Stimulated activated naive CD8-positive, alpha-beta T cell treated with anti-CD3 and anti-CD28 coated beads, Interleukin-15, amount 100 ng/mL, for 72 hours (primary cell): Measurements from ENCODE around the gene TM2D3.
"Not testable (repeated sequence)": the region's sequence is repeated elsewhere in the genome, so short reads cannot be mapped to it uniquely, and the experiment has no call there.

Experiments used
- ATAC-seq: fragments of 150-1000 bp; cut with Tn5 transposase; 2 replicates; pipeline ENCODE4 v1.10.0; 2021; ENCODE audit warnings: mild to moderate bottlenecking, moderate library complexity
- DNase-seq, 2 donors: peaks; one replicate each; pipeline ENCODE4 v3.0.0; 2021 to 2022
- H3K27ac Mint-ChIP-seq, 2 donors: one replicate each; pipeline ENCODE4 v1.8.0; 2022; ENCODE audit warnings: mild to moderate bottlenecking in 2 of 2, mixed read lengths in 2 of 2, moderate library complexity in 2 of 2
- H3K27me3 Mint-ChIP-seq: one replicate; pipeline ENCODE4 v1.8.0; 2022; ENCODE audit warnings: mixed read lengths
- H3K4me1 Mint-ChIP-seq: one replicate; pipeline ENCODE4 v1.8.0; 2022; ENCODE audit warnings: mild to moderate bottlenecking, mixed read lengths
- H3K4me3 Mint-ChIP-seq, 2 donors: one replicate each; pipeline ENCODE4 v1.8.0; 2022; ENCODE audit warnings: mild to moderate bottlenecking in 2 of 2, mixed read lengths in 2 of 2, moderate library complexity in 1 of 2
- H3K9me3 Mint-ChIP-seq, 2 donors: one replicate each; pipeline ENCODE4 v1.8.0; 2022; ENCODE audit warnings: mixed read lengths in 2 of 2

TM2D3 gene

DNA sequence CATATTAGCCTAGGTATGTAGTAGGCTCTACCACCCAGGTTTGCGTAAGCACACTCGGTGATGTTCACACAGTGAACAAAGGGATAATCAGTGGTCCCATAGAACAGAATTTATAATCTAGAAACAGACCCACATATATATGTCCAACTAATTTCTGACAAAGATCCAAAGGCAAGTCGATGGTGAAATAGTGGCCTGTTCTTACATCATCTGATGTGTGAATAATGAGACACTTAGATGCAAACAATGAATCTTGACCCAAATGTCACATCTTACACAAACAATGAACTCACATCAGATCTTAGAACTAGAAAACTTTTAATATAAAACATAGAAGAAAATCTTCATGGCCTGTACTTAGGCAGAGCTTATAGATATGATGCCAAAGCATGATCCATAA, 17.6 kb upstream of the TM2D3 start:
- no peak overlapping the region for H3K27ac Mint-ChIP-seq

DNA sequence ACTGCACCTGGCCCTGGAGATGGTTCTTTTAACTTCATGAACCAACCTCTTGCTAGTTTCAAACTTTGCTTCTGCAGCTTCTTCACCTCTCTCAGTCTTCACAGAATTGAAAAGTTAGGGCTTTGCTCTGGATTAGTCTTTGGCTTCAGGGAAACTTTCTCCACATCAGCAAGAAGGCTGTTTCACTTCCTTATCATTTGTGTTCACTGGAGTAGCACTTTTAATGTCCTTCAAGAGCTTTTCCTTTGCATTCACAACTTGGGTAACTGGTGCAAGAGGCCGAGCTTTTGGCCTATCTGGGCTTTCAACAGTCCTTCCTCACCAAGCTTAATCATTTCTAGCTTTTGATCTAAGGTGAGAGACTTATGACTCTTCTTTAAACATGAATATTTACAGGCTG, 15.7 kb upstream of the TM2D3 start:
- no peaks in the 10 kb centered on the region for H3K4me1 Mint-ChIP-seq
- no peaks in the 10 kb centered on the region for H3K27me3 Mint-ChIP-seq
- DNase-seq (no peak), ATAC-seq (no peak)
- H3K27ac Mint-ChIP-seq: peak overlapping the region in 1 of 2 donors; percentile 11
- no peaks in the 10 kb centered on the region for H3K9me3 Mint-ChIP-seq
- H3K4me3 Mint-ChIP-seq: no peak overlapping the region

More for the DNA sequence above, 17.6 kb upstream of the TM2D3 start:
- no peaks in the 10 kb centered on the region for H3K9me3 Mint-ChIP-seq
- H3K27me3 Mint-ChIP-seq: no peaks in the 10 kb centered on the region
- ATAC-seq (no peak), DNase-seq (no peak)
- H3K4me3 Mint-ChIP-seq: no peak overlapping the region
- peaks cover 13% of the 10 kb centered on the region for H3K4me1 Mint-ChIP-seq

DNA sequence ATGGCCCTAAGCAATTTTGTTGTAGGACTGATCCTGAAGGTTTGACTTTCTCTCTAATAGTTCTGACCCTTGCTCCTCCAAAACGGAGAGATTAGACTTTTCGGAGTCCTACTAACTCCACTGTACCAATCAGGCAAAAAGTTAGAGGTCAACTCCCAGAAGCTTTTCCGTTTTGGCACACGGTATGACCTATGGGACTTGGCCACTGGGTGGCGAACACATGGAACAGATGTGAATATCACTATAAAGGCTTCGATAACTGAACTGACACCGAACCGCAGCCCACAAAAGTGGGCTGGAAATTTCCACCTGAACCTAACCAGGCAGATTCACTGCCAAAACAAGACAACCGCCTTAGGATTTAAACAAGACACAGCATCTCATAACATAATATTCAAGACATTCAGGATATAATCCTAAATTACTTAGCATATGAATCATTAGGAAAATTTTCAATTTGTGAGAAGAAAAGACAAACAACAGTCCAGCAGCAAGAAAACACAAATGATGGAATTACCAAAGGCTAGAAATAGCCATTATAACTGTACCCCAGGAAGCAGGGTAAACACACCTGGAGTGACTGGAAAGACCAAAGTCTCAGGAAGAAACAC, 12.2 kb upstream of the TM2D3 start:
- Mint-ChIP-seq H3K27me3 (no peaks in the 10 kb centered on the region), H3K27ac (peak overlapping the region in 1 of 2 donors; percentile 41), H3K4me1 (no peaks in the 10 kb centered on the region), H3K4me3 (no peak overlapping the region), H3K9me3 (no peaks in the 10 kb centered on the region)
- ATAC-seq (no peak), DNase-seq (no peak)

DNA sequence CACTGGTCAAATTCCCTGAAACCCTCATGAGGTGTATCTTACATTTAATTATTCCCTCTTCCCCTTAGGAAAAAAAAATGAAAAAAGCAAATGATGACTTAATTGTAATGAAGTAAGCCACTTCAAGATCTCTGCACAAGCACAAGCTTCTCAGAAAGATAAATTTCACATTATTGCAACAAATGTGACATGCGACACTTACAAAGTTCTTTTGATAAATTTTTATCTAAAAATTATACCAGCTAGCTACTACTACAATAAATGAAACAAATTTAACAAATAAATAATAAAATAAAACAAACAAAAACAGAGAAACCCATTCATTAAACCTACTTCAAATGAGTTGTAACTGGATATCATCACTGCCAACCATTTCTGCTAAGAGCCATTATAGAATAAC, 10.0 kb upstream of the TM2D3 start:
- H3K4me3 Mint-ChIP-seq: no peak overlapping the region

DNA sequence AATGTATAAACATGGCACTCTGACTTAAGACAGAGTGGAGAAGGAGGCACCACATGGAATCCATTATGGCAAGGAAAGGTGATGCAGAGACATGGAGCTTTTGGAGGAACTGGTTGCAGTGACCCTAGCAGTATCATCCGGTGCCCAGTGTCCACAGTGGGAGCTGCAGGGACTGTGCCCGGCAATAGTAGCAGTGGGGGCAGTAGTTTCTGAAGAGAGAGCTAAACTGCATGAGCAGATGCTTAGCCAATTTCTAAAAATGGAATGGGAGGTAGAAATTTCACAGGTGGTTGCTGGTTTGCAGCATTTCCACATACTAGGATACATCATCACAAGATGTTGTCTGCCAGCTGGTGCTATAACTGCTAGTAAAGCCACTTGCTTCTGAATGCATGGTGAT, 7.8 kb upstream of the TM2D3 start:
- H3K27ac Mint-ChIP-seq: no peak overlapping the region
- no peak for ATAC-seq
- H3K4me1 Mint-ChIP-seq: peaks cover under 1% of the 10 kb centered on the region

More for the DNA sequence above, 10.0 kb upstream of the TM2D3 start:
- no peak for ATAC-seq
- no peak for DNase-seq
- no peaks in the 10 kb centered on the region for H3K9me3 Mint-ChIP-seq
- no peaks in the 10 kb centered on the region for H3K27me3 Mint-ChIP-seq
- no peak overlapping the region for H3K27ac Mint-ChIP-seq
- H3K4me1 Mint-ChIP-seq: no peaks in the 10 kb centered on the region

DNA sequence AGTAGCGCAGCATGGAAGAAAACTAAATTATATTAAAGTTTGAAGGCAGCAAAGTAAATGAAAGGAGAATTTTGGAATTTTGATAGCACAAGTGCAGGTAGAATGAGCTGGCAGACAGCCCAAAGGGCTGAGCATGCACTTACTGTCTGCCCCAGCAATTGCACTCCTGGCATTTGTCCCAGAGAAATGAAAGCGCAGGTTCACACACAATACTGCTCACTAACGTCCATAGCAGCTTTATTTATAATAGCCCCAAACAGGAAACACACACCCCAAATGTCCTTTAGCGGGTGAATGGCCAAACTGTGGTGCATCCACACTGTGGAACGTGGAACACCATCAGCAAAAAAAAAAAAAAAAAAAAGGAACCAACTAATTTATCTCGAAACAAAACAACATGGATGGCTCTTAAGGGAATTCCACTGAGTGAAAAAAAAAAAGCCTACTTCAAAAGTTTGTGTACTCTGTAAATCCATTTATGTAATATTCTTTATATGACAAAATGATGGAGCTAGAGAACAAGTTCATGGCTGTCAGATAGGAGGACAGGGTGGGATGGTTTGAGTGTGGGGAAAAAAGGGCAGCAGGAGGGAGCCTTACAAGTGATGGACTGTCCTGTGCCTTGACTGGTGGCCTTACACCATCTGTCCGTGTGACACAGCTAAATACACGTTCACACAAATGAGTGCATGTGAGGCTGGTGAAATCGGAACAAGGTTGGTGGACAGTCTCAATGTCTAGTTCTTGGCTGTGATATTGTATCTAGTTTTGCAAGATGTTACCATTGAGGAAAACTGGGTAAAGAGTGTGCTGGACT, 6.0 kb upstream of the TM2D3 start:
- H3K4me1 Mint-ChIP-seq: peaks cover 16% of the 10 kb centered on the region
- DNase-seq (no peak), ATAC-seq (no peak)
- H3K27ac Mint-ChIP-seq: no peak overlapping the region
- no peak overlapping the region for H3K4me3 Mint-ChIP-seq
- no peaks in the 10 kb centered on the region for H3K27me3 Mint-ChIP-seq
- H3K9me3 Mint-ChIP-seq: no peaks in the 10 kb centered on the region

More for the DNA sequence above, 7.8 kb upstream of the TM2D3 start:
- Mint-ChIP-seq H3K4me3 (no peak overlapping the region), H3K9me3 (no peaks in the 10 kb centered on the region), H3K27me3 (no peaks in the 10 kb centered on the region)
- DNase-seq: no peak

DNA sequence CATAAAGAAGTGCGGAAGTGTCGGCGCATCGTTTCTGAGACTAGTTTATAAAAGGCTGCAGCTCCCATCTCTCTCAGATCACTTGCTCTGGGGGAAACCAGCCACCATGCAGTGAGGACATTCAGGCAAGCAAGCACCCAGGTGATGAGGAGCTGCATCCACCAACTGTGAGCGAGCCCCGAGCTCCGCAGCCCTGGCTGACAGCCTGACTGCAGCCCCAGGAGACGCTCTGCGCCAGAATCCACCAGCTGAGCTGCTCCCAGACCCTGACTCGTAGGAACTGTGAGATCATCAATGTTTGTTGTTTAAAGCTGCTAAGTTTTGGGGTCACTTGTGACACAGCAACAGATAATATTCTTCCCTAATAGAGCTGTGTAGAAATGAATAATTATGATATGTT, 5.0 kb upstream of the TM2D3 start:
- ATAC-seq (no peak), DNase-seq (no peak)
- Mint-ChIP-seq H3K27ac (no peak overlapping the region), H3K27me3 (no peaks in the 10 kb centered on the region), H3K9me3 (no peaks in the 10 kb centered on the region), H3K4me1 (peaks cover 16% of the 10 kb centered on the region), H3K4me3 (no peak overlapping the region)

DNA sequence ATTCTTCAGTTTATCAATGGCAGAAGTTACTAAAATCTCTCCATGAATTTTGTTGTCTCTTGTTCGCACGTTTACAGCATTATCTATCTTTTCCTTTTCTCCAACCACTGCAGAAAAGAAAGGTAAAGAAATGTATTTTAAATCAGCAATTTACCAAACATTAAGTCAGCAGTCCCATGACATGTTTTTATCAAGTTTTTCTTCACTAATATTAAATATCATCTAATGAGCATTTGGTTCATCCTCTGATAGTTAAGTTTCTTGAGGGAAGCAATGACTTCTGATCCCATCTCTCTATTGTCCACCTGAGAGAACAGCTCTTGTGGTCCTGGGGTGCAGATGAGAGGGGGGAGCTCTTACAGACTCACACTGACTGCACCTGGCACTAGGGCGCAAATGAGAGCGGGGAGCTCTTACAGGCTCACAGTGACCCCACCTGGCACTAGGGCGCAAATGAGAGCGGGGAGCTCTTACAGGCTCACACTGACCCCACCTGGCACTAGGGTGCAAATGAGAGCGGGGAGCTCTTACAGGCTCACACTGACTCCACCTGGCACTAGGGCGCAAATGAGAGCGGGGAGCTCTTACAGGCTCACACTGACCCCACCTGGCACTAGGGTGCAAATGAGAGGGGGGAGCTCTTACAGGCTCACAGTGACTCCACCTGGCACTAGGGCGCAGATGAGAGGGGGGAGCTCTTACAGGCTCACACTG, 2.6 kb upstream of the TM2D3 start:
- H3K4me1 Mint-ChIP-seq: peaks cover 33% of the 10 kb centered on the region
- peak in 1 of 2 donors; percentile 39 for DNase-seq
- ATAC-seq, H3K27me3 Mint-ChIP-seq, H3K9me3 Mint-ChIP-seq, H3K27ac Mint-ChIP-seq, H3K4me3 Mint-ChIP-seq: not testable (repeated sequence)

DNA sequence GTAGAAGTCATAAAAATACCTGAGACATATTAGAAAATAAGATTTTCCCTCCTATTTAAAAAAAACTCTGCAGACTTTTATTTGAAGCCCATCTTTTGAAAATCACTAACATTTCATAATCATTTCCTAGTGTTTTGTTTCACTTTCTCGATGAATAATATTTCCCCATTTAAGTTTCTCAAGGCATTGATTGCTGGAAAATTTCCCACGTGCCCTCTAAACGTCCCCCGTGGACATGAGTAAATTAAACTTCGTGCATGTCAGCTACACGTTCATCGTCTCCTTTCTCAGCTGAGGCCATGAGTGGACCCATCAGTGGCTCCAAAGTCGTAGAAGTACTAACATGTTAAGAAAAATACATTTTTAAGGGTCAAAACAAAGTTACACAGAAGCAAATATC, 2.0 kb upstream of the TM2D3 start:
- Mint-ChIP-seq H3K27ac (no peak overlapping the region), H3K27me3 (no peaks in the 10 kb centered on the region), H3K4me1 (peaks cover 39% of the 10 kb centered on the region), H3K9me3 (no peaks in the 10 kb centered on the region), H3K4me3 (peak overlapping the region in 1 of 2 donors; percentile 21)
- DNase-seq (no peak), ATAC-seq (no peak)

DNA sequence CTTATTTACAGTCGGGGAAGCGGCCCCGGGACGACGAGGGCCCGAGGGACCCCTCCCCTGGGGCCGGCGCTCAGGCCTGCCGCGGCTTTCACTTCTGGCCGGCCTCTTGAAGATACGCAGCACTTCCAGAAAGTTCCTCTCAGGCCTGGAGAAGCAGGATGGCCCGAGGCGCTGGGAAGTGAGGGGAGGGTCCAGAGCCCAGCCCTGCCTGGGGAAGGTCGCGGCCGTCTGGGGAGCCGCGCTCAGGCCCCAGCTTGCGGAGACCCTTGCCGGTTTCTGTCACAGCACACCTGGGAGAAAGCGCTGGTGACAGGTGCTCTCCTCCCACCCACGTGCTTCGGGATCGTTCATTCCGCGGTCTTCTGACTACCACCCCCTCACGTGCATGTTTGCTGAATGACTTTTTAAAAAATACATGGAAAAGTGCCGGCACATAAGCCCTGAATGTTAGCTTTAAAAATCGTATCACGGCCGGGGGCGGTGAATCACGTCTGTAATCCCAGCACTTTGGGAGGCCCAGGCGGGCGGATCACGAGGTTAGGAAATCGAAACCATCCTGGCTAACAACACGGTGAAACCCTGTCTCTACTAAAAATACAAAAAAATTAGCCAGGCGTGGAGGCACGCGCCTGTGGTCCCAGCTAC, 727 bp upstream of the TM2D3 start:
- H3K27ac Mint-ChIP-seq: peak overlapping the region; percentile 97 to 98
- no peaks in the 10 kb centered on the region for H3K9me3 Mint-ChIP-seq
- DNase-seq: no peak
- peak overlapping the region; percentile 95 to 98 for H3K4me3 Mint-ChIP-seq
- no peaks in the 10 kb centered on the region for H3K27me3 Mint-ChIP-seq
- H3K4me1 Mint-ChIP-seq: peaks cover 48% of the 10 kb centered on the region
- no peak for ATAC-seq

DNA sequence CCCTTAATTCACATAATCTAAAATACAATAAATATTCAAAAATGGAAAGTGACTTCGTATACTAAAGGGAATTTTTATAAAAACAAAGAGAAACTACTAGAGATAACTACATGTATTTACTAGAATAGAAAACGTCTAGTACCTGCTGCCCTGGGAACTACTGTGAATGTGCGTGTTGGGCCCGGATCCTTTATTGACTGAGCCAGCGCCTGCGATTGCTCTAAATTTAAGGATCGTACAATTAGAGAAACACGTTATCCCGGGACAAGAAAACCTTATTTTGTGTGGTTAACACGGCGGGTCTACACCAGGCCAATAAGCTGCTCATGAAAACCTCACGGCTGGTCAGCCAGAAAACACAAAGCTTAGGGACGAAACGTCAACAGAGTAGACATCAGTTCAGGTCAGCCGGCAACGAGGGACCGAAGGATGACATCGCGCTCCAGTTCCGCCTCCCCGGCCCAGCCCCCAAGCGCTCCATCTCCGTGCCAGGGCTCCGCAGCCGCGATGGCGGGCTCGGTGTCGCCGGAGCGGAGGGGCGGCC, 555 bp downstream of the TM2D3 start:
- peaks cover 48% of the 10 kb centered on the region for H3K4me1 Mint-ChIP-seq
- no peak for DNase-seq
- ATAC-seq: peak; percentile 70
- peak overlapping the region; percentile 95 to 98 for H3K4me3 Mint-ChIP-seq
- peak overlapping the region; percentile 97 to 98 for H3K27ac Mint-ChIP-seq
- no peaks in the 10 kb centered on the region for H3K27me3 Mint-ChIP-seq
- H3K9me3 Mint-ChIP-seq: no peaks in the 10 kb centered on the region

DNA sequence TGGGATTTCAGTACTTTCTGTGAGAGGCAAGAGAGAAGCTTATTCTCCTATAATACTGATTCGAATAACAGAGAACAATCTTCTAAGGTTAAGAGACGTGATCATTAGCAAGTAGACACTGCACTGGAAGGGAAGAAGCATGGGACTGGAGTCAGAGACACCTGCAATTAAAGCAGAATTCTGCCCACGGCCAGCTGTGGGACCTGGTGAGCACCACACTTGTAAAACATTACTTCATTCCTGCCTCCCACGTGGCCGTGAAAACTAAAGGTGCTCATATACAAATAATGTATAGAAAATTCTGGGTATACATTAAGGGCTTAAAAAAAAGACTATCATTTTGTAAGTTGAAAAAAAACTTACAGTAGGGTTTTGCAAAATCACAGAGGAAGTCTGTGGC, 2.0 kb downstream of the TM2D3 start:
- Mint-ChIP-seq H3K27ac (peak overlapping the region in 1 of 2 donors; percentile 27), H3K27me3 (no peaks in the 10 kb centered on the region), H3K4me1 (peaks cover 48% of the 10 kb centered on the region), H3K9me3 (no peaks in the 10 kb centered on the region), H3K4me3 (peak overlapping the region; percentile 95 to 98)
- no peak for ATAC-seq
- DNase-seq: no peak

DNA sequence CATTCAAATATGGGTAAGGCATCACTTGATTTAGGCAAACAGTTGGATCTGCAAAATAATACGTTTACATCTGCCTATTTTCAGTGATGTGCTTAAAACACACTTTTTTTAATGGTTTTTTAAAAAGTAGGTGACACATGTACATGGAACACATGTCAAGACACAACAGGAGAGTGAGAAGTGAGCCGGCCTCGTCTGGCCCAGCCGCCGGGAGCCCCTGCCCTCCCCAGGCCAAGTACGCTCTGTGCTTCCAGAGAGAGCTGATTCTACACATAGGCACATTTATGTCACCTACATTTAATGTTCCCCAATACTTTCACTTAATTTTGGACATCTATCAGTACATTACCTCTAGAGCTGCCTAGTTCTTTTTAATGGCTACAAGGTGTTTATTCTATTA, 3.8 kb downstream of the TM2D3 start:
- no peaks in the 10 kb centered on the region for H3K9me3 Mint-ChIP-seq
- no peak overlapping the region for H3K4me3 Mint-ChIP-seq
- ATAC-seq (no peak), DNase-seq (no peak)
- H3K4me1 Mint-ChIP-seq: peaks cover 38% of the 10 kb centered on the region
- no peaks in the 10 kb centered on the region for H3K27me3 Mint-ChIP-seq
- no peak overlapping the region for H3K27ac Mint-ChIP-seq

DNA sequence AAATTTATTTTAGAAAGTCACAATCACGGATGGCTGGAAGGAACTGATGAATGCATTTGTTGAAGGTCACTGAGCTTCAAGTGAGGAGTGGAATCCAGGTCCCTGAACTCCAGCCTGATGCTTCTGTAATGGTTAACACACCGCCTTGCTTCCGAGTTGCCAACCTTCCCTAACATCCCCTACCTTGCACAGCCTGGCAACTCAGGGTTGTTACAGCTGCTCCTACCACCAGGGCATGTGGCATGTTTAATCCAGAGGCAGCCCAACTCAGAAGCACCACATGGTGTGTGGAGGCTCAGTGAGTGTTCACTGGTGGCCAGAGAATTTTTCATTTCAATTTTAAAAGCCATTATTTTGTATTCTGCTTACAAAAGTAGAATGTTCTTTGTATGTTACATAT, 4.9 kb downstream of the TM2D3 start:
- peaks cover 48% of the 10 kb centered on the region for H3K4me1 Mint-ChIP-seq
- no peaks in the 10 kb centered on the region for H3K27me3 Mint-ChIP-seq
- H3K4me3 Mint-ChIP-seq: no peak overlapping the region
- no peak for DNase-seq
- no peaks in the 10 kb centered on the region for H3K9me3 Mint-ChIP-seq
- ATAC-seq: no peak
- H3K27ac Mint-ChIP-seq: no peak overlapping the region

DNA sequence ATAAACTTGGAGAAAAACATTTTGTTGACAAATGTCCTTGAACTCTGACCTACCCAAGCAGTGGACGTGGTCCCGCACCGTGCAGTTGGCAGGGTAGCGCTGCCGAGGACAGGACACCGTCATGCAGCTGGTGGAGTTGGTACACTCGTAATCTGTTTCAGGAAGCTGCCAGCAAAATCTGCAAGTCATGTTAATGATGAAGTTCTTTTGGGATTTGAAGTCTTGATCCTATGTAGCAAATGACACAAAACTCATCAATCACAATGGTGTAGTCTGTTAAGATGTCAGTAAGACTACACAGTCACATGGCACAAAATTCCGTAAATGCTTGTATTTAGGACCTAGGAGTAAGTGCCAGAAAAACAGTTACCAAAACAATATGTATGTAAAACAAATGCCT, 5.5 kb downstream of the TM2D3 start:
- no peaks in the 10 kb centered on the region for H3K9me3 Mint-ChIP-seq
- no peak for DNase-seq
- H3K4me3 Mint-ChIP-seq: no peak overlapping the region
- H3K4me1 Mint-ChIP-seq: peaks cover 54% of the 10 kb centered on the region
- ATAC-seq: no peak
- H3K27me3 Mint-ChIP-seq: no peaks in the 10 kb centered on the region
- peak overlapping the region in 1 of 2 donors; percentile 34 for H3K27ac Mint-ChIP-seq
